Measurements from ENCODE around the gene SPATA17.

The SPATA17 gene

GRCh38 chr1:217857061-217857460 lies 225.9 kb downstream of the SPATA17 start:
- no peak for DNase-seq

GRCh38 chr1:217861658-217862057 lies 230.5 kb downstream of the SPATA17 start:
- DNase-seq = no peak

GRCh38 chr1:217867446-217867995 lies 236.4 kb downstream of the SPATA17 start:
- DNase-seq = no peak

GRCh38 chr1:217871955-217872354 lies 240.8 kb downstream of the SPATA17 start:
- DNase-seq = no peak

GRCh38 chr1:217875229-217875628 lies 244.1 kb downstream of the SPATA17 start:
- no peak for DNase-seq

GRCh38 chr1:217876401-217876800 lies 245.3 kb downstream of the SPATA17 start:
- no peak for DNase-seq

- no peak for DNase-seq
These were observed 245.8 kb downstream of the SPATA17 start for GRCh38 chr1:217876896-217877295.

GRCh38 chr1:217881131-217881543 lies 250.0 kb downstream of the SPATA17 start:
- no peak for DNase-seq

GRCh38 chr1:217881607-217882332 lies 250.6 kb downstream of the SPATA17 start:
- no peak for DNase-seq

GRCh38 chr1:217885181-217885580 lies 254.0 kb downstream of the SPATA17 start:
- no peak for DNase-seq

GRCh38 chr1:217888328-217888727 lies 257.2 kb downstream of the SPATA17 start:
- DNase-seq = no peak

- DNase-seq = no peak
These were observed 258.3 kb downstream of the SPATA17 start for GRCh38 chr1:217889401-217889800.

- no peak for DNase-seq
These were observed 260.8 kb downstream of the SPATA17 start for GRCh38 chr1:217891966-217892365.

- DNase-seq = no peak
These were observed 261.6 kb downstream of the SPATA17 start for GRCh38 chr1:217892750-217893149.

- DNase-seq = no peak
These were observed 264.7 kb downstream of the SPATA17 start for GRCh38 chr1:217895841-217896240.

GRCh38 chr1:217896490-217896889 lies 265.3 kb downstream of the SPATA17 start:
- DNase-seq = no peak

- DNase-seq = no peak
These were observed 266.0 kb downstream of the SPATA17 start for GRCh38 chr1:217897100-217897499.

- DNase-seq = no peak
These were observed 268.5 kb downstream of the SPATA17 start for GRCh38 chr1:217899614-217900013.

GRCh38 chr1:217907504-217907903 lies 276.4 kb downstream of the SPATA17 start:
- no peak for DNase-seq

- no peak for DNase-seq
These were observed 279.1 kb downstream of the SPATA17 start for GRCh38 chr1:217910203-217910602.

GRCh38 chr1:217910791-217911320 lies 279.7 kb downstream of the SPATA17 start:
- DNase-seq = no peak

- DNase-seq = no peak
These were observed 280.8 kb downstream of the SPATA17 start for GRCh38 chr1:217911908-217912307.

- no peak for DNase-seq
These were observed 286.2 kb downstream of the SPATA17 start for GRCh38 chr1:217917281-217917887.
